Left colon (tissue), 2 donors: Measurements from ENCODE around the gene MEX3D. TPM values are rescaled to one million over a fixed set of nuclear protein-coding genes. Genes with fewer than 3 reads are reported as not detected.

Source experiments
- ATAC-seq: fragments of 200-7000 bp; cut with Tn5 transposase; one replicate; pipeline ENCODE4 v1.9.1; 2020; ENCODE audit warnings: mild to moderate bottlenecking, moderate library complexity
- DNase-seq, 2 donors: peaks; one replicate each; pipeline ENCODE4 v3.0.0-alpha.2; 2020
- intact Hi-C, 2 donors: fragments of 100-400 bp; cut with DNase I in 1 of 2; cut with micrococcal nuclease in 1 of 2; formaldehyde crosslinking; loops; one replicate each; pipeline versions ENCODE4 v1.11.2 to v1.14.0; 2022; cut with DNase I, micrococcal nuclease
- total RNA-seq, 2 donors: library from RNA; stranded (reverse); fragmentation: NEBNext Ultra II Directional; extraction: Animal tissue kit (Norgen Biotek cat#: 25700); gene quantifications; one replicate each; pipeline ENCODE4 v1.2.1, GENCODE V29; 2021
- donor health status: DM: no; HTN: no; CAD: no.
- donor health status: DM: yes; HTN: yes; CAD: no.

The MEX3D gene
- total RNA-seq, 2 donors from 2014 or later, result 22.3 to 24.8 TPM

- intact Hi-C loops, result no loop called here
- no peak for DNase-seq
- ATAC-seq, result no peak
Observed at GRCh38 chr19:1576242-1577089, 8.3 kb upstream of the MEX3D start.

- intact Hi-C loops, result no loop called here
- ATAC-seq, result no peak
- DNase-seq, result no peak
Observed at GRCh38 chr19:1575323-1576241, 7.5 kb upstream of the MEX3D start.

GRCh38 chr19:1574354-1575136 is 6.4 kb upstream of the MEX3D start:
- ATAC-seq (no peak), DNase-seq (no peak)
- intact Hi-C loops, result no loop called here

- intact Hi-C loops, result no loop called here
- no peak for ATAC-seq
- no peak for DNase-seq
Observed at GRCh38 chr19:1572795-1573194, 4.7 kb upstream of the MEX3D start.

- ATAC-seq, result no peak
- intact Hi-C loops, result no loop called here
Observed at GRCh38 chr19:1571358-1571757, 3.2 kb upstream of the MEX3D start.

GRCh38 chr19:1570836-1571235 is 2.7 kb upstream of the MEX3D start:
- DNase-seq (no peak), ATAC-seq (no peak)
- intact Hi-C loops, result no loop called here

More at GRCh38 chr19:1571358-1571757, 3.2 kb upstream of the MEX3D start:
- no peak for DNase-seq

- intact Hi-C loops, result no loop called here
Observed at GRCh38 chr19:1569997-1570396, 1.9 kb upstream of the MEX3D start.

GRCh38 chr19:1567848-1568227 is 287 bp downstream of the MEX3D start:
- intact Hi-C loops, result no loop called here
- ATAC-seq (no peak), DNase-seq (no peak)

More at GRCh38 chr19:1569997-1570396, 1.9 kb upstream of the MEX3D start:
- DNase-seq (no peak), ATAC-seq (no peak)

- intact Hi-C loops, result no loop called here
- ATAC-seq (peak; percentile 52), DNase-seq (peak in 1 of 2 donors; percentile 52)
Observed at GRCh38 chr19:1567116-1567847, 843 bp downstream of the MEX3D start.

GRCh38 chr19:1566392-1567115 is 1.6 kb downstream of the MEX3D start:
- DNase-seq, result peak; percentile 65 to 68
- ATAC-seq, result peak; percentile 62
- intact Hi-C loops, result no loop called here

- intact Hi-C loops, result no loop called here
- ATAC-seq, result no peak
Observed at GRCh38 chr19:1563251-1563650, 4.9 kb downstream of the MEX3D start.

GRCh38 chr19:1561236-1561842 is 6.8 kb downstream of the MEX3D start:
- DNase-seq, result no peak
- no peak for ATAC-seq
- intact Hi-C loops, result no loop called here

More at GRCh38 chr19:1563251-1563650, 4.9 kb downstream of the MEX3D start:
- no peak for DNase-seq

- no peak for ATAC-seq
- no peak for DNase-seq
- intact Hi-C loops, result no loop called here
Observed at GRCh38 chr19:1560286-1560882, 7.7 kb downstream of the MEX3D start.

- no peak for DNase-seq
- intact Hi-C loops, result no loop called here
- ATAC-seq, result no peak
Observed at GRCh38 chr19:1558552-1558951, 9.6 kb downstream of the MEX3D start.

GRCh38 chr19:1556390-1557070 is 11.6 kb downstream of the MEX3D start:
- intact Hi-C loops, result no loop called here
- ATAC-seq, result no peak

More at GRCh38 chr19:1556390-1557070, 11.6 kb downstream of the MEX3D start:
- DNase-seq, result no peak
